ENCODE data around the gene SNTN.

Gene SNTN

DNA sequence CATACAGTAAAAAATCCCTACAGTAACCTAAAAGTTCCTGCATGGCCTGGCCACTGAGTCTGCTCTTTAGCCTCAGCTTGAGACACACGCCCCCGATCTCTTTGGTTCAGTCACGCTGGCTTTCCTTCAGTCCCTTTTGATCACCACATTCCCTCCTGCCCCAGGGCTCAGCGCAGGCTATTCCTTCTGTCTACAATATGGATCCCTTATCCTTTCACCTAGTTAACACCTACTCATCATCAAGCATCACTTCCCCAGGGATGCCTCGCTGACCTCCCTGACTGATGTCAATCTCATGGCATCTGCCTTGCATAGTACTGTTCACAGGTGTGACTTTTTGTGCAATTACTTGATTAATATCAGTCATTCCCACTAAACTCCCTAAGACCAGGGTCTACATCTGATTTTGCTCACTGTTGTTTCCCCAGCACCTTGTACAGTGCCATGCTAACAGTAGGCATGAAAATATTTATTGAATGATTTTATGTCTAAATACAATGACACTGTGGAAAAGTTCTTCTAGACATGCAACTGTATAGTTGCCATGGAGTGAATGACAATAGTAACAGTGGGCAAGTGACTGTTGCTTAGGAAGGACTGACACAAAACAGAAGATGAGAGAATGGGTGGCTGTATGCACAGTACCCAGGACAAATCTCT lies at the start of gene SNTN:
Gene SNTN, plus strand, starts transcription at position 610 of the 660 bp plus-strand sequence. Its CDS starts 13 bp downstream, at position 623.
- no peak for DNase-seq (ENCODE audit: low spot score)

DNA sequence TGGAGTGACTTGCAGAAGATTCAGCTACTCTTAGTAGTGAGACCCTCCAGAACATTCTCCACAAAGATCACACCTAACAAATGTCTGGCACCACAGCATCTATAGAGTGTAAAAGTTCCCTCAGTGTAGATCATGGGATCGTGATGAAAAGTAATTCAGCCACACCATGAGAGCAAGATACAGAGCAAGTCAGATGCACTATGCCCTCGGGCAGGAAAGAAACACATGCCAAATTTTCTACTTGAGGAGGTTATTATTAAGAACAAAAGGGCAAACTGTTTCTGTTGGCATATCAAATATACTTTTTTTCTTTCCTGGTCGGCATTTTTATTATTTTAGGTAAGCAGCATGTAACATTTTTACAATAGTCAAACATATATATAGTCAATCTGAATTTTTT lies 44.8 kb upstream of the SNTN start:
- no peak for DNase-seq (ENCODE audit: low spot score)

DNA sequence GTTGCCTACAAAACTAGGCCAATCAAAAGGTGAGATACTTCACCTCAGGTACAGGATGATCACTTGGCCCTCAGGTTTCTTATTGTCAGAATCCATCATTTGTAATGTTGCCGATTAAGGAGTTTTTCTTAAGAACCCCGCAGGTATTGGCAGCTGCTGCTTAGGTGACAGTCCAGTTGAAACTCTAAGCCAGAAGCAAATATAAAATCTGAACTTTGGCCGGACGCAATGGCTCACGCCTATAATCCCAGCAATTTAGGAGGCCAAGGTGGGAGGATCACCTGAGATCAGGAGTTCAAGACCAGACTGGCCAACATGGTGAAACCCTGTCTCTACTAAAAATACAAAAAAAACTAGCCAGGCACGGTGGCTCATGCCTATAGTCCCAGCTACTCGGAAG lies 43.1 kb upstream of the SNTN start:
- DNase-seq (ENCODE audit: low spot score): no peak

DNA sequence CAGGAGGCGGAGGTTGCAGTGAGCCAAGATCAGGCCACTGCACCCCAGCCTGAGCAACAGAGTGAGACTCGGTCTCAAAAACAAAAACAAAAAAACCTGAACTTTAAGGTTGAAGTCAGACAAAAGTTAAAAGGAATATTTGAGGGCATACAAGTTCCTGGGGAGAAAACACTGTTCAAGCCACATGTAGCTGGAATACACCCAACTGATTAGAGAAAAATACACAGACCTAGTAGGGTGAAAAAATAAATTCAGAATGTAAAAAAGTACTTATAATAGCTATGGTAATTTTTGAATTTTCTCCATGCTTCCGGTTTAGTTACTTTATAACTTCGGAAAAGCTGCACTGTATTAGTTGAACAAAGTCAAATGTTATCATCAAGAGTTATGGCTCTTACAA lies 42.6 kb upstream of the SNTN start:
- no peak for DNase-seq (ENCODE audit: low spot score)

DNA sequence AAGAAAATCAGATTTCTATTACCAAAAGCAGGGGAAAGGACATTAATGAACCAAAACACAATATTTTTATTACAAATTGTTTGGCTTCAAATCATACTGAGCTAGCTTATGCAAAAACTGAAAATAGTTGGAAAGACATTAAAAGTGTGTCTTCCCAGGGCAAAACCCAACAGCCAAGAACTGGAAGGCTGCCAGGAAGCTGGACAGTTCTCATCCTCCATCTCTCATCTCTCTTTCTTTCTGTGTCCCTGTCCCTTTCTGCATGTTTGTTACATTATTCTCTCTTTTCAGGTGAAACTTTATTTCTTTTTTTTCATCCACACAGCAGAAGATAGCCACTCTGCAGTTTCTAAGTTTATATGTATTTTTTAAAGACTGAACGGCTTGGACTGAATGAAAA lies 41.1 kb upstream of the SNTN start:
- no peak for DNase-seq (ENCODE audit: low spot score)

DNA sequence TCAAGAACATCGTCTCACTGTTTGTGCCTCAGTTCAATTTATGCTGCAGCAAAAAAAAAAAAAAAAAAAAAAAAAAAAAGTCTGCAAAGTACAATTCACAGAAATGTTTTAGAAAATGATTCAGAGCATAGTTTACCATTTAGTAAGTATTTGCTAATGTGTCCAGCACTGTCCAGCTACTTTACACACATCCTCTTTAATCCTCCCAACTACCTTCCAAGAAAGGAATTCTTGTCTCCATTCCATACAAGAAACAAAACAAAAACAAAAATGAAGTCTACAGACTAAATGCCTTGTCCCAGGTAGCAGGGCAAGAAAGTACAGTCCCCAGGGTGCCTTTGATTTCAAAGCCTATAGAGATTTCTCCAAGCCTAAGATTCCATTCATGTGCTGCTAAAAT lies 38.9 kb upstream of the SNTN start:
- DNase-seq (ENCODE audit: low spot score): no peak

DNA sequence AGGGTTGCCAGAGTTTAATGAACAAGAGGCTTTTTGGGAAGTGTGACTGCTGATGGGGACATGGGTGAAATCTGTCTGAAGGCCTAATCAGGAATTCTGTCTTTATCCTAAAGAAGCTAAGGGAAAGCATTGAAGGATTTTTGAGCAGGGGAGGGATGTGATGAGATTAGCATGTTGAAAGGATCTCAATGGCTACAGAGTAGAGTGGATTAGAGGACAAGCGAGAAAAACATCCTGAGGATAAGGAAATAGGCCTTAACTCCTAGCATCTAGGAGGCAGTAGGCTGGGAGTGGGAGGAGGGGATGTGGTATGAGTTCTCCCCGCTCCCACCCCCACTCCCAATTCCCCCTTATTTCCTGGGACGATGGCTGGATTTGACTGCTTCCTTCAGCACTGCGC lies 35.1 kb upstream of the SNTN start:
- DNase-seq (ENCODE audit: low spot score): no peak

DNA sequence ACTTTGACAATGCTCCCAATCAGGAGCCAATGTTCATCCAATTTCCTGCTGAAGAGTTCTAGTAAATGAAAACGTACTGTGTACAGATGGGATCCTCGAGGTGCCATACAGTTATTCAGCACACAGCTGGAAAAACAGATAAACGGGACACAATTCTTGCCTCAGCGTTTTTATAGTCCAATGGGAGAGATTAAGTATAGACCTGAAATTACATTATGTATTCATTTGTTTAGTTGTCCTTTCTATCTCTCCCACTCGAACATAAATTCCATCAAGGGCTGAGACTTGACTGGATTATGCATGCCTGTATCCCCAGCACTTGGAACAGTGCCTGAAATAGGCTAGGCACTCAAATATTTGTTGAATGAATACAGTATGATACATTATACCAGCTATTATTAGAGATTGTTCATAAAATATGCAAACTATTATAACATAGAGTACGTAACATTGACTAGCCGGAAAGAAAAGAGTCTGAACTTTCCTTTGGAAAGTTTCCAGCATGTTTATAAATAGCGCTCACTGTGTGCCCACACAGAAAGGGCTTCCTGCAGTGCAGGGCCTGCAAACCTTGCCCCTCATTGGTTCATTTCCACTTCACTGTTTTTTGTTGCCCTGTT lies 27.4 kb upstream of the SNTN start:
- no peak for DNase-seq (ENCODE audit: low spot score)

DNA sequence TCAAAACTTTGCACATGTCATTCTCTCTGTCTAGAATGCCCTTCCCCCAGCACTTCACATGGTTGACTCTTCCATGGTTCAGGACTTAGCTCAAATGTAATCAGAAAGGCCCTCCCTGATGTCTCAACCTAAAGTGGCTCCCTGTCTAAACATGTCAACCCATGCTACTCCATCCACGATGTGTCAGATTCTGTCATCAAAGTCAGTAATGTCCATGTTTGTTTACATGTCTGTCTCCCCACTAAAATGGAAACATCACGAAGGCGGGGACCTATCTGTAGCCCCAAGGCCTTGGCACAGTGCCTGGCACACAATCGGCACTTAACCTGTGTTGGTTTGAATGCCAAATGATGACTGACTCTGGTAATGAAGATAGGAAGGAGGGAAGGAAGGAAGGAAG lies 20.8 kb upstream of the SNTN start:
- no peak for DNase-seq (ENCODE audit: low spot score)

DNA sequence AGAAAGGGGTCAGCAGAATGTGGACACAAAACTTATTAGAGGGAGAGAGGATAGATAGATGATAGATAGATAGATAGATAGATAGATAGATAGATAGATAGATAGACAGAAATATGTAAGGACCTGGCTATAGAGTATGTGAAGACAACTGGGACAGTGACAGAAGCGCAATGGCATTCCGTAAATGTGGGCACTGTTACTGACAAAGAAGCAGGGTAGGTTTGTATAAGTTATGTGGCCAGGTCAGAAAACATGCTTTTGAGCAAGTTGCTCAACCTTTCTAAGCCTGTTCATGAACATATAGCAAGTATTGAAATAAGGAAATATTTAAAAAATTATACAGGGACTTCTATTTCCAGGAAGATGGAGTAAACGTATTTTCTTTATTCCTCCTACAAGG lies 17.3 kb upstream of the SNTN start:
- no peak for DNase-seq (ENCODE audit: low spot score)

DNA sequence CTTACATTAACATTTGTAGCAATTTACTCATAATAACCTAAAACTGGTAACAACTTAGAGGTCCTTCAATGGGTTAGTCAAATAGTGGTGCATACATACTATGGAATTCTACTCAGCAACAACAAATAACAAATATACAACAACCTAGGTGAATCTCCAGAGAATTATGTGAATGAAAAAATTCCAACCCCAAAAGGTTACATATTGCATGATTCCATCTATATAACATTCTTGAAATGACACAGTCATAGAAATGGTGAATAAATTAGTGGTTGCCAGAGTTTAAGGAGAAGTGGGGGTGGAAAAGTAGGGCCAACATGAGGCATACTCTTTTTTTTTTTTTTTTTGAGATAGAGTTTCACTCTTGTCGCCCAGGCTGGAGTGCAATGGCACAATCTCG lies 12.7 kb upstream of the SNTN start:
- DNase-seq (ENCODE audit: low spot score): no peak

DNA sequence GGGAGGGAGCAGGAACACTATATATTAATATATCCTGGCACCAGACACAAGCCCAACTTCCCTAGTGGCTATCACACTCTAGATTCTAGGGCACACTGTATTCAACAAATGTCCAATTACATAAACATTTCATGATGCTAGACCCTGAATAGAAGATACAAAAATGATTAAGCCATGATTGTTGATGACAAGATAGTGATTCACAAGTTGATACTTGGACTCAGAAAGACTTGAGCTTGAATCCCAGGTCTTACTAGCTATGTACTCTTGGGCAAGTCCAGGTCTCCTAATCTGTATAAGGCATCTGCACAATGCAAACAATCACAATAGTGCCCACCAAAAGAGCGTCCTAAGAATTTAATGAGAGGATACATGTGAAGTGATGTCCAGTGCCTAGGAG lies 10.0 kb upstream of the SNTN start:
- no peak for DNase-seq (ENCODE audit: low spot score)

DNA sequence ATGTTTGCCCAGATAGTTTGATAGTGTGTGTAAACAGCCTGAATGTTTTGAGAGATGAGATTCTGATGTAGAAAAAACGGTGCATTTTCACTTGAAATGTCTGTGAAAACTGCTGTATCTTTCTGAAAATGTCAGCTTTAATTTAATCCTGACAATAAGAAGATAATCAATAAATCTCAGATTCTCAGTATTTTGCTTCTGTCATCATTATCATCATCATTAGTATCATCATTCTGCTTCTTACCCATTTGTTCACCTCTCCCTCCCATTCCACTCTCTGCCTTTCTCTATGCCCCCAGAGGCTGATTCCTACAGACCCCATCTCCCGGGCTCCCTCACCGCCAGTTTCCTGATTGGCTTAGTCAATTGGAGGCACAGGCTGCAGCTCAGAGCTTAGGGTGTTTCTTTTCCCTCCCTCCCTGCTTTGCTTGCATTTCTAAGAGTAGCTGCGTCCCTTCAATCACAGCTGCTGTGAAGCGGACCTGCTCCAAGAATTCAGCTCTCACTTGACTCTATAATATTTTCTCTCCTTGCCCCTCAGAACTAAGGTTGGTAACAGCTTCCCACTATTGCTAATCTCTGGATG lies 8.2 kb upstream of the SNTN start:
- no peak for DNase-seq (ENCODE audit: low spot score)

DNA sequence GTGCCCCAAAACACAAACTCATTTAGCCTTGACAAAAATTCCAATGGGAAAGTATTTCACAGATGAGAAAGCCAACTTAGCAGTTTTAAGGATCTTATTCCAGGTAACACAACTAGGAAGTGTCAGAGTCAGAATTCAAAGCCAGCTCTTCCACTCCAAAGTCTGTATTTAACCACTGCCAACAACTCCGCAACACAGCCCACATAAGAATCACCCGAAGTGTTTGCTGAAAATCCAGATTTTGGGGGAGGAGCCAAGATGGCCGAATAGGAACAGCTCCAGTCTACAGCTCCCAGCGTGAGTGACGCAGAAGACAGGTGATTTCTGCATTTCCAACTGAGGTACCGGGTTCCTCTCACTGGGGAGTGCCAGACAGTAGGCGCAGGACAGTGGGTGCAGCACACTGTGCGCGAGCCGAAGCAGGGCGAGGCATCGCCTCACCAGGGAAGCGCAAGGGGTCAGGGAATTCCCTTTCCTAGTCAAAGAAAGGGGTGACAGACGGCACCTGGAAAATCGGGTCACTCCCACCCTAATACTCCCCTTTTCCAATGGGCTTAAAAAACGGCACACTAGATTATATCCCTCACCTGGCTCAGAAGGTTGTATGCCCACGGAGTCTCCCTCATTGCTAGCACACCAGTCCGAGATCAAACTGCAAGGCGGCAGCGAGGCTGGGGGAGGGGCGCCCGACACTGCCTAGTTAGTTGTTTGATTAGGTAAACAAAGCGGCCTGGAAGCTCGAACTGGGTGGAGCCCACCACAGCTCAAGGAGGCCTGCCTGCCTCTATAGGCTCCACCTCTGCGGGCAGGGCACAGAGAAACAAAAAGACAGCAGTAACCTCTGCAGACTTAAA lies 7.3 kb upstream of the SNTN start:
- peak; percentile 15 for DNase-seq (ENCODE audit: low spot score)

DNA sequence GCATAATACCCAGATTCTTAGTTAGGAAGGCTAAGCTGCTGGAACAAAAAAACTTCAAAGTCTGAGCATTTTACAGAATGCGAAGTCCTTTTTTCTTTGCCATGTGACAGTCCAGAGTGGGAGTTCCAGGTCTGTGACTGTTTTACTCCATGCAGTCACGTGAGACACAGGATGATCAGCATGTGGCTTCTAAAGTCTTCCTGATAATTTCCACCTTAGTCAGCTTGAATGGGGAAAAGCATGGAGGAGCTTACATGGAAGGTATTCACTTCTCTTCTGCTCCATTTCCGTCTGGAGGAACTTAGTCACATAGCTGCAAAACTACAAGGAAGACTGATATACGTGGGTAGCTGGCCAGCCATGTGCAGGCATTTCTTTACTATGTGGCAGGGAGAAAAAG lies 1.7 kb downstream of the SNTN start:
- no peak for DNase-seq (ENCODE audit: low spot score)

DNA sequence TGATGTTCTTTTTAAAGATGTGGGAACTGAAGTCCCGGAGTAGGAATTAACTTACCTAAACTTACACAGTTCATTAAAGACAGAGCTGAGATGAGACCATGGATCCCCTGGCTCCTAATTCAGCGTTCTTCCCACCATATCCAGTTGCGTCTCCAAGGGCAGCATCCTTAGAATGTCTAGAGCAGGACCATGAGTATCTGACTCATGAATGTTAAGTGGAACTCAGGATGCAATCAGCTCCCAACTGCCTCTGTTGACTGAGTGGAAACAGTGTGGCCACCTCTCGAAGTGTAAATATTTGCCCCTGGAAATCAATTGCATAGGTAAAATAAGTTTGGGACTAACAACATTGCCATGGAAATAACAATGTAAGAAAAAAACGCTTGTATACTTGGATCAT lies 2.5 kb downstream of the SNTN start:
- no peak for DNase-seq (ENCODE audit: low spot score)

DNA sequence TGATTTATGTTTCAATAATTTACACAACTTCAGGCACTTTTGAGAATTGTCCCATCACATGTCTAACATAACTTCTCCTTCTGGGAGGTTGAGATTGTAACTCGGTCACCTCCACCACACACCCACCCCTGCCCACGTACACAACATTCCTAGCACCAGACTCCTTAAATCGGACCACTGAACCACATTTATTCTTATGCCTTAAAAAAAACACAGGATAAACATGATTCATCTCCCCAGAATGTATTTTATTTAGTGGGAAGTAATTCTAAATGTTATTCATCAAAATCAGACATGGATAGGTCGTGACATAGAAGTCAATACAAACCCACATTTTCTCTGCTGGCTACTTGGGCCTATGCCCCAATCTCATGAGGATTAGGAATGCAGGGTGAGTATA lies 3.0 kb downstream of the SNTN start:
- DNase-seq (ENCODE audit: low spot score): no peak

DNA sequence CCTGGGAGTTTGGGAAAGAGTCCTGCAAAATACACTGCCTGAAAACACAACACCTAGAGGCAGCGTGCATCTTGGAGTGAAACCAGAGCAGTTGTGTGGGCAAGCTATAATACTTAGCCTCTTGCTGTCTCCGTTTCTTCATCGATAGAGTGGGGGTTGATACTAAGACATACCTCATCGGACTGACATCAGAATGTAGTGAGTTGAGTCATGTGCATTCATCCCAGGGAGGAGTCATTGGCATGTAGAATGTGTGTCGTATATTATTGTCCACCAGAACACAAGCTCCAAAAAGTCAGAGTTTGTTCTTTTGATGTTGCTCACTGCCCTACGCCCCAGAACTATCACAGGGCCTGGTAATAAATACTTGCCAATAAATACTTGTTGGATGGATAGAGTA lies 4.3 kb downstream of the SNTN start:
- no peak for DNase-seq (ENCODE audit: low spot score)

DNA sequence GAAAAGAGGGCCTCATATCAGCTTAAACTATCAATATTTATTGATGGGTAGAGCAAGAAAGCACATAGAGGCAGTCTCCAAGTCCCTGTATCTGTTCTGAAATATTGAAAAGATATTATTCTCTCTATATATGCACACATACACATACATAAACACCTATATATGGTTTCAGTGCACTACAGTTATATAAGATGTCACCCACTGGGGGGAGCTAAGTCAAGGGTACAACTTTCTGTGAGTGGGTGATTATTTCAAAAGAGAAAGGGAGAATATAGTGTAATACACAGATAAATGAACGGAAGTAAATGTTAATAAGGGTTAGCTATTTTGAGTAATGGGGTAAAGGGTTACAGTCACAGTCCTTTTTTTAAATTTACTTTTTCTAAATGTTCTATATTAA lies 8.8 kb downstream of the SNTN start:
- no peak for DNase-seq (ENCODE audit: low spot score)

DNA sequence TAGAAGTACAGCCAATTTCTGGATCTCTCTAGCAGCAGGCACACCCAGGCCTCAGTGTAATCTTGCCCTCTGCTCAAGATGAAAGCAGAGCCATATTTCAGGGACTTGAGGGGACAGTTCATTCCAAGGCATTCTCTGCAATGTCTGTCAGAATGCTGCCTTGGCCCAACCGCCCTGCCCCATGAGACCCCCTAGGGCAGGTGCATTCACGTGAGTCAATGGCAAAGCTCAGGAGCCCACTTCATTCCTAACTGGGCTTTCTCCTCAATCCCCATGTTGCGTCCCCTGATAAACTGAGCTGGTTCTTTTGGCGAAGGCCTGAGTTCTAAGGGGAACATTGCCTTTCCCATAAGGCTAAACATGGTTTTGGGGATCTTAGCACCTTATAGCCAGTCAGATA lies 9.5 kb downstream of the SNTN start:
- no peak for DNase-seq (ENCODE audit: low spot score)

DNA sequence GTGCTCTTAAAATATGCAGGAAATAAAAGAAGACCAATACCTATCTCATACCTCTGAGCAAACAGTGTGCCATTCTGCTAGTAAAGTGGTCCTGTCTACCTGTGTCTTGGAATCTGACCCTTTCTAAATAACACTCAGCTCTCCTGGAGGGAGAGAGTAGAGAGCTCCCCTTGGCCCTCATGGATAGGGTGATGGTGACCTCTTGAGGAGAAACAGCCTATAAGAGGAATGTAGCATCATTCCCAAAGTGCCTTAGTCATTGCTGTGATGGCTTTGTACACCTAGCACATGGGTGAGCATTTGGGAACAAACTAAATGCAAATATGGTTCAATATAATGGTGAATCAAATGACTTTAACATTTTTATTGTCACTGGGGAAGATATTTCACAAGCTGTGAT lies 10.0 kb downstream of the SNTN start:
- no peak for DNase-seq (ENCODE audit: low spot score)

DNA sequence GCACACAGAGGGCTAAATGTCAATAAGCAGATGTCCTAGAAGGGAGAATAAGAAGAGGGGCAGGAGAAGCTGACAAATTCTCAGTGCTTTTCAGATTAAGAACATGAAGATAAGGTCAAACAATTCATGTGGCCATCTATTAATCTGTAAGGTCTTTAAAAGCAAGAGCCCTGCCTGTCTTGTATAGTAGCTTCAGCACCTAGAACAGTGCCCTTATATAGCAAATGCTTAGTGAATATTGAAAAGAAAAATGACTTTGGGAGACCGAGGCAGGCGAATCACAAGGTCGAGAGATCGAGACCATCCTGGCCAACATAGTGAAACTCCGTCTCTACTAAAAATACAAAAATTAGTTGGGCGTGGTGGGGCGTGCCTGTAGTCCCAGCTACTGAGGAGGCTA lies 18.1 kb downstream of the SNTN start:
- DNase-seq (ENCODE audit: low spot score): no peak

DNA sequence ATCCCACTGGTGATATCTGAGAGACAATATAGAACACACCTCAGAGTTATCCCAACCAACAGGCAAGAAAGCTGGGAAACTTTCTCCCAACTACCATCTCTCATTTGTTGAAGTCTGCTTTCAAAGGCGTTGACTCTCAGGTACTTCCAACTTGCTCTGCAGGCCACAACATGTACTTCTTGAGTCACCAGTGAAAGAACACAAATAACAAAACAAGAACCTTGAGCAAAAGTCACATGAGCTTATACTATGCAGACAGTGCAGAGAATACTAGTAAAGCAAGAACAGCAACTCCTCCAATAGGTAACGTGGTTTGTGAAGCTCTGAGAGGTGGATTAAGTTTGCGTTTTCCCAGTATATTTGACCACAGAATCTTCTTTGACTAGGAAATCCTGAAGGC lies 20.6 kb downstream of the SNTN start:
- DNase-seq (ENCODE audit: low spot score): no peak

Data from LoVo (cell line).